ENCODE data around the gene FDXR.
A peak's percentile ranks its signal among the peaks of the same experiment; 100 is the strongest.

Gene FDXR

DNA sequence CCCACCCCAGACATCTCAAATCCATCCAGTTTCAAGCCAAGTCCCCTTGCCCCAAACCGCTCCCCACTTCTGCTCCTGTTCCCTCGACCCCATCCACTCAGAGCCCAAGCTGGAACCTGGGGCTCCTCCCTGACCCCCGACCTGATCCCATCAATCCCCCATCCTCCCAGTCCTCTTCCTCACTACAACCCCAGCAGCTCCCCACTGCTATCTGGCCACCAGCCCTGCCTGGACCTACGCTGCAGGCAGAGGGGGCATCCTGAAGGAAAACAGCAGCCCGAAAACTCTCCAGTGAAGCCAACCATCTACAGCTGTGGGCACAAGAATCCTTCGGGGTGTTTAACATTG, 3.9 kb downstream of the FDXR start:
- H3K4me3 ChIP-seq (ENCODE audit: low read depth, low read length): no peak overlapping the region
- TF ChIP-seq, protein P1, sequence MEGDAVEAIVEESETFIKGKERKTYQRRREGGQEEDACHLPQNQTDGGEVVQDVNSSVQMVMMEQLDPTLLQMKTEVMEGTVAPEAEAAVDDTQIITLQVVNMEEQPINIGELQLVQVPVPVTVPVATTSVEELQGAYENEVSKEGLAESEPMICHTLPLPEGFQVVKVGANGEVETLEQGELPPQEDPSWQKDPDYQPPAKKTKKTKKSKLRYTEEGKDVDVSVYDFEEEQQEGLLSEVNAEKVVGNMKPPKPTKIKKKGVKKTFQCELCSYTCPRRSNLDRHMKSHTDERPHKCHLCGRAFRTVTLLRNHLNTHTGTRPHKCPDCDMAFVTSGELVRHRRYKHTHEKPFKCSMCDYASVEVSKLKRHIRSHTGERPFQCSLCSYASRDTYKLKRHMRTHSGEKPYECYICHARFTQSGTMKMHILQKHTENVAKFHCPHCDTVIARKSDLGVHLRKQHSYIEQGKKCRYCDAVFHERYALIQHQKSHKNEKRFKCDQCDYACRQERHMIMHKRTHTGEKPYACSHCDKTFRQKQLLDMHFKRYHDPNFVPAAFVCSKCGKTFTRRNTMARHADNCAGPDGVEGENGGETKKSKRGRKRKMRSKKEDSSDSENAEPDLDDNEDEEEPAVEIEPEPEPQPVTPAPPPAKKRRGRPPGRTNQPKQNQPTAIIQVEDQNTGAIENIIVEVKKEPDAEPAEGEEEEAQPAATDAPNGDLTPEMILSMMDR (IDR thresholded peaks at IDR 0.05; ENCODE audit: borderline replicate concordance, insufficient read depth, low read depth, low read length): no peak

DNA sequence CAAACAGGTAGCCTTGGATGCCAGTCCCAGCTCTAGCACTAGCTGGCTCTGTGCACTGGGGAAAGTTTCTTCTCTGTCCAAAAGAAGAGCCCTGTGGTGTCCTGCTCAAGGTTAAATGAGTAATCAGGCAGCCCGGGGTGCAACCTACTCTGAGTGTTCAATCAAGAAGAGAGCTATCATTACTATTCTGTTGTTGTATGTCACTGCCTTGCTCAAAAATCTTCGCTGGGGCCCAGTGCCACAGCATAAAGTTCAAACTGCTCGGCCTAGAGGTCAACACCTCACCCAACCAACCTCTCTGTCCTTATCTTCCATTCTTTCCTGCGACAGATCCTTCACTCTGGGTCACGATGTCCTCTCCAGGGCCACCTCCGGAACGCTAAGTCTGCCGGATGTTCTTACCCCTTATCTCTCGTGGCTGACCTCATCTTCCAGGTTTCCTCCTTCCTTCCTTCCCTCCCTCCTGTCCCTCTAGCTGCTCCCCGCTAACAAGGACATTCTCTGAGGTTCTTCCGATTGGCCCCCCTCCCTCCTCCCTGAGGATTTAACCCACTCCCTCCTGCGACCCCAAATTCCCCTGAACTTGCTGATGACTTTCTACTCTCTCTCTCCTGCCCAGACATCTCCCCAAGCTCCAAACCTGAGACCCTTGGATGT, 4.4 kb downstream of the FDXR start:
- no peak overlapping the region for H3K4me3 ChIP-seq (ENCODE audit: low read depth, low read length)
- TF ChIP-seq, protein P1 (IDR thresholded peaks at IDR 0.05; ENCODE audit: borderline replicate concordance, insufficient read depth, low read depth, low read length): no peak

DNA sequence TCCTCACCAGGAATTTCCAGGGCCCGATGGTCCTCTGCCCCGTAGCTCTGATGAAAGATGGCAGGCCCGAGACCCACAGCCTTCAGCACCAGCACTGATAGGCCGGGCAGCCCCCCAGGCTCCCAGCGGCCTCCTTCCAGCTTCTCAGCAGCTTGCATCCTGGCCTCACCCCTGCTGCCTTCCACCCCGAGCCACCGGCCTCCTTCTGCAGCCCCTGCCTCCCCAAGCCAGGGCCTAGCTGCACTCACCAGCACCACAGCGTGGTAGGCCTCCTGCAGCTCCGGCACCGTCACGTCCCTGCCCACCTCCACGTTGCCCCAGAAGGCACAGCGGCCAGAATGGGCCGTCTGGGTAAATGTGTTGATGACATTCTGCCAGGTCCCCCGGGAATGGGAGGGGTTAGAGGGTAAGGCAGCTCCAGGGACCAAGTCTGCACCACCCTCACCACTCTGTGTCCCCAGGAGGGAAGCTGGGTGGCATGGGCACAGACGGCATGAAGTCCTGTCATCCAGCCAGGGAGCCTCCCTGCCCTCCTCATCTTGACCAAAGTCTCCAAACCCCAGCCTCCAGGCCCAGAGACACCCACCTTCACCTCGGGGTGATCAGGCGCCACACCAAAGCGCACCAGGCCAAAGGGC, 6.5 kb downstream of the FDXR start:
- no peak overlapping the region for H3K4me3 ChIP-seq (ENCODE audit: low read depth, low read length)
- TF ChIP-seq, protein P1 (IDR thresholded peaks at IDR 0.05; ENCODE audit: borderline replicate concordance, insufficient read depth, low read depth, low read length): no peak

DNA sequence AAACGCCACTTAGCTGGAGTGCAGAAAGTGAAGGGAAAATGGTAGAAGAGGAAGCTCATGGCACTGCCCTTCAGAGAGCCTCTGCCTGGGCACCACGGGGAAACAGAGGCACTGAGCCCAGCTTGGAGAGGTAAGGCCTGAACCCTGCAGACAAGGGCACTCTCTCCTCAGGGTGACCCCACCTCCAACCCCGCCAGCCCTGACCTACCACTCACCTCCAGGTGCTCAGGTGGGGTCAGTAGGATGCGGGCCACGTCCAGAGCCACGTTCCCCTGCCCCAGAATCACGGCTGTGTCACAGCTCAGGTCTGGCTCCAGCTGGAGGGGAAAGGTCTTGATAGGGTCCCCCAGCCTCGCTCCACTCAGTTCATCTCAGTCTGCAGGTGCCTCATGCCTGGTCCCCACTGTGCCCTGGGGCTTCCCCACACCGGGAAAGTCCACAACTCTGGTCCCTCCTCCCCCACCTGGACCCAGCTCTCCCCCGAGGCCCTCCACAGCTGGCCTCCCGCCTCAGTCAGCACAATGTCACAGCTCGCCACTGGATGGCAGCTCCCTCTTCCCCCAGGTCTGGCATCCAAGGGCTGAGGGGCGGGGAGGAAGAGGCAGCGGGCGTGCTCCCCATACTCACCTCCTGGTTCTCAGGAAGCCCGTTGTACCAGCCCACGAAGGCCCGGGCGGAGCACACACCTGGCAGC, 7.1 kb downstream of the FDXR start:
- TF ChIP-seq, protein P1 (IDR thresholded peaks at IDR 0.05; ENCODE audit: borderline replicate concordance, insufficient read depth, low read depth, low read length): 0 out of 2 replicates have a peak, but pooled peaks have one; percentile 4

DNA sequence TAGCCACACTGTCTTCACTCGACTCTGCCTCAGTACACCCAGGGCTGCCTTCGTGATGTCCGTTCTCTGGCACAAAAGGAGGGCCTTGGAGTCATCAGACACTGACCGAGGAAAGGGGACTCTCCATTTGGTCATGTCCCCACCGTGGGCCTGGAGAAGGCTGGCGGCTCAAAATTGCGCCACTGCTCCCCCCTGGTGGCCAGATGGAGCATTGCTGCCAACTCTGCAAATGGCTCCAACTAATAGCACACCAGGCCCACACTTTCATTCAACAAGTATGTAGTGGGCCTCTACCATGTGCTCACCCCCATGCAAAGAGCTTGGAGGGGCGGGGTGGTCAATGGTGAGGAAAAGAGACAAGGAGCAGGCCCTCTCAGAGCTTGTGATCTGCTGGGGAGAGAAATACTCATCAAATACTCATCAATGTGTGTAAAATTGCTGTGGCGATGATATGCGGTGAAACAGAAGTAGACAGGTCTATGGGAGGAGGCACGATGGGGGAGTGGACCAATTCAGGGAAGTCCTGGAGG, 7.9 kb downstream of the FDXR start:
- TF ChIP-seq, protein P1 (IDR thresholded peaks at IDR 0.05; ENCODE audit: borderline replicate concordance, insufficient read depth, low read depth, low read length): peak; percentile 97
- H3K4me3 ChIP-seq (ENCODE audit: low read depth, low read length): no peak overlapping the region

More for the DNA sequence above, 7.1 kb downstream of the FDXR start:
- H3K4me3 ChIP-seq (ENCODE audit: low read depth, low read length): no peak overlapping the region

DNA sequence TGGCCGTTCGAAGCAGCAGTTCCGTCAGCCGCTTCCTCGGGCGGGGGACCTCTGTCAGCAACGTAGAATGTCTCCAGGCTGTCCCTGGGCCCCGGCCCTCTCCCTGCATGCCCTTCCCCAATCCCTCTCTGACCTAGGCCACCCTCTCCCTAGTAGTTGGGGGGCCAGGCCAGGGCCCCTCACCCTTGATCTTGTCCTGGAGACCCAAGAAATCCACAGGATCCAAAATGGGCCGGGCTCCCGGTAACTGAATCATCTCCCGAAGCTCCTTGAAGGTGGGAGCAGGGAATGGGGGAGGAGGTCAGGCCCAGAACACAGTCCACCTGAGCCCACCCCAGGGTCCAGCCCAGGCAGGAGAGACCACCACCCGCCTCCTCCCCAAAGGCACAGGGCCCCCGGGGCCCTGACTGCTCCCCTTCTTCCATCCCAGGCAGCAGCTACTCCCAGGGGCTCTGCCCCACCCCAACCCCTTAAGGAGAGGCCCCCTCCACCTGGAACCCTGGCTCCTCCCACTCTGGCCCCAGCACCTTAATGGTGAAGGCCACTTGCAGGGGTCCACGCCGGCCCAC, 8.4 kb downstream of the FDXR start:
- TF ChIP-seq, protein P1 (IDR thresholded peaks at IDR 0.05; ENCODE audit: borderline replicate concordance, insufficient read depth, low read depth, low read length): no peak
- H3K4me3 ChIP-seq (ENCODE audit: low read depth, low read length): no peak overlapping the region

Data from GM12875 (cell line).